MM.1S (cell line): ENCODE results near the gene FLRT2.

Source experiments
- DNase-seq: peaks from one replicate; pipeline ENCODE4 v3.0.0-alpha.2; 2015
- H2AFZ ChIP-seq: fragments of 300-600 bp; sonication (generic); 2 replicates; pipeline ENCODE4 v1.6.0; 2016; ENCODE audit warnings: antibody characterized with exemption, low read length
- H3F3A ChIP-seq: fragments of 300-600 bp; sonication (generic); 2 replicates; pipeline ENCODE4 v1.6.1; 2016; ENCODE audit warnings: mild to moderate bottlenecking, antibody characterized with exemption, low read length, moderate library complexity, mixed read lengths; ENCODE audit not compliant: insufficient read depth
- H3K27ac ChIP-seq: fragments of 300-600 bp; sonication (generic); 2 replicates; pipeline ENCODE4 v1.5.1; 2016; ENCODE audit warnings: mild to moderate bottlenecking, low read length
- H3K27me3 ChIP-seq: fragments of 300-600 bp; sonication (generic); replicated peaks from 2 replicates; pipeline ENCODE4 v1.6.0; 2016; ENCODE audit warnings: low read length; ENCODE audit not compliant: insufficient read depth
- H3K36me3 ChIP-seq: fragments of 300-600 bp; sonication (generic); replicated peaks from 2 replicates; pipeline ENCODE4 v1.6.1; 2016; ENCODE audit warnings: mild to moderate bottlenecking, low read length, mixed read lengths; ENCODE audit not compliant: insufficient read depth
- H3K4me1 ChIP-seq: fragments of 300-600 bp; sonication (generic); 2 replicates; pipeline ENCODE4 v1.6.1; 2016; ENCODE audit warnings: low read length, mixed read lengths
- H3K4me2 ChIP-seq: fragments of 300-600 bp; sonication (generic); 2 replicates; pipeline ENCODE4 v1.6.0; 2016; ENCODE audit warnings: low read depth, low read length
- H3K4me3 ChIP-seq: fragments of 300-600 bp; sonication (generic); 2 replicates; pipeline ENCODE4 v1.5.1; 2016; ENCODE audit warnings: low read length, mixed read lengths
- H3K79me2 ChIP-seq: fragments of 300-600 bp; sonication (generic); 2 replicates; pipeline ENCODE4 v1.6.1; 2016; ENCODE audit warnings: mixed run types, low read length, mixed read lengths
- H3K9ac ChIP-seq: fragments of 300-600 bp; sonication (generic); 2 replicates; pipeline ENCODE4 v1.6.1; 2016; ENCODE audit warnings: low read length, mixed read lengths
- H3K9me2 ChIP-seq: fragments of 300-600 bp; sonication (generic); replicated peaks from 2 replicates; pipeline ENCODE4 v1.6.1; 2016; ENCODE audit warnings: mild to moderate bottlenecking, low read length, mixed read lengths; ENCODE audit not compliant: insufficient read depth
- H3K9me3 ChIP-seq: fragments of 300-600 bp; sonication (generic); replicated peaks from 2 replicates; pipeline ENCODE4 v1.6.1; 2016; ENCODE audit warnings: mild to moderate bottlenecking, low read length, mixed read lengths; ENCODE audit not compliant: insufficient read depth
- H4K20me1 ChIP-seq: fragments of 300-600 bp; sonication (generic); 2 replicates; pipeline ENCODE4 v1.6.1; 2016; ENCODE audit warnings: mild to moderate bottlenecking, low read length, moderate library complexity, mixed read lengths; ENCODE audit not compliant: insufficient read depth
- EZH2 ChIP-seq: fragments of 300-600 bp; sonication (generic); optimal IDR thresholded peaks from 2 replicates; pipeline ENCODE3; 2017; ENCODE audit warnings: low read depth, mild to moderate bottlenecking, antibody characterized with exemption, low read length, mixed read lengths
- EZH2phosphoT487 ChIP-seq: fragments of 300-600 bp; sonication (generic); IDR thresholded peaks from 2 replicates; pipeline ENCODE4 v1.6.1; 2018; ENCODE audit warnings: antibody characterized with exemption, low read length
- TF ChIP-seq, protein P1 (sequence below): fragments of 300-600 bp; sonication (generic); IDR thresholded peaks from 2 replicates; pipeline ENCODE4 v1.5.1; 2016; ENCODE audit warnings: antibody characterized with exemption, low read length, mixed read lengths

The FLRT2 gene

GRCh38 chr14:85581691-85582090 is 51.7 kb downstream of the FLRT2 start:
- Histone ChIP-seq H3K36me3 (no peaks in the 10 kb centered on the region), H3K4me1 (no peaks in the 10 kb centered on the region), H3K9me2 (no peaks in the 10 kb centered on the region), H3K27ac (no peak overlapping the region), H3K27me3 (no peaks in the 10 kb centered on the region), H3K4me2 (no peak overlapping the region), H4K20me1 (no peaks in the 10 kb centered on the region), H3K9ac (no peak overlapping the region), H3K79me2 (no peaks in the 10 kb centered on the region), H3K4me3 (no peak overlapping the region), H3K9me3 (no peaks in the 10 kb centered on the region), H2AFZ (no peak overlapping the region), H3F3A (no peaks in the 10 kb centered on the region)
- DNase-seq = no peak
- TF ChIP-seq, protein P1, sequence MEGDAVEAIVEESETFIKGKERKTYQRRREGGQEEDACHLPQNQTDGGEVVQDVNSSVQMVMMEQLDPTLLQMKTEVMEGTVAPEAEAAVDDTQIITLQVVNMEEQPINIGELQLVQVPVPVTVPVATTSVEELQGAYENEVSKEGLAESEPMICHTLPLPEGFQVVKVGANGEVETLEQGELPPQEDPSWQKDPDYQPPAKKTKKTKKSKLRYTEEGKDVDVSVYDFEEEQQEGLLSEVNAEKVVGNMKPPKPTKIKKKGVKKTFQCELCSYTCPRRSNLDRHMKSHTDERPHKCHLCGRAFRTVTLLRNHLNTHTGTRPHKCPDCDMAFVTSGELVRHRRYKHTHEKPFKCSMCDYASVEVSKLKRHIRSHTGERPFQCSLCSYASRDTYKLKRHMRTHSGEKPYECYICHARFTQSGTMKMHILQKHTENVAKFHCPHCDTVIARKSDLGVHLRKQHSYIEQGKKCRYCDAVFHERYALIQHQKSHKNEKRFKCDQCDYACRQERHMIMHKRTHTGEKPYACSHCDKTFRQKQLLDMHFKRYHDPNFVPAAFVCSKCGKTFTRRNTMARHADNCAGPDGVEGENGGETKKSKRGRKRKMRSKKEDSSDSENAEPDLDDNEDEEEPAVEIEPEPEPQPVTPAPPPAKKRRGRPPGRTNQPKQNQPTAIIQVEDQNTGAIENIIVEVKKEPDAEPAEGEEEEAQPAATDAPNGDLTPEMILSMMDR = no peak
- no peak for TF ChIP-seq EZH2
- TF ChIP-seq EZH2phosphoT487 = no peak

GRCh38 chr14:85583380-85583779 is 53.4 kb downstream of the FLRT2 start:
- no peaks in the 10 kb centered on the region for H3K9me3 ChIP-seq
- H3K27ac ChIP-seq = no peak overlapping the region
- H3K4me1 ChIP-seq = no peaks in the 10 kb centered on the region
- no peak overlapping the region for H3K4me2 ChIP-seq
- no peak for DNase-seq
- no peaks in the 10 kb centered on the region for H3K27me3 ChIP-seq
- H3K79me2 ChIP-seq = no peaks in the 10 kb centered on the region
- H3K36me3 ChIP-seq = no peaks in the 10 kb centered on the region
- H3F3A ChIP-seq = no peaks in the 10 kb centered on the region
- no peaks in the 10 kb centered on the region for H3K9me2 ChIP-seq
- no peak overlapping the region for H3K9ac ChIP-seq
- no peak overlapping the region for H2AFZ ChIP-seq
- no peaks in the 10 kb centered on the region for H4K20me1 ChIP-seq
- no peak overlapping the region for H3K4me3 ChIP-seq
- TF ChIP-seq EZH2 = no peak
- no peak for TF ChIP-seq EZH2phosphoT487
- TF ChIP-seq, protein P1 = no peak

- Histone ChIP-seq H3K9me3 (no peaks in the 10 kb centered on the region), H3K79me2 (no peaks in the 10 kb centered on the region), H2AFZ (no peak overlapping the region), H3K9me2 (no peaks in the 10 kb centered on the region), H3K4me3 (no peak overlapping the region), H3K4me1 (no peaks in the 10 kb centered on the region), H3K4me2 (no peak overlapping the region), H3K27me3 (no peaks in the 10 kb centered on the region), H4K20me1 (no peaks in the 10 kb centered on the region), H3F3A (no peaks in the 10 kb centered on the region), H3K27ac (no peak overlapping the region), H3K9ac (no peak overlapping the region), H3K36me3 (no peaks in the 10 kb centered on the region)
- TF ChIP-seq, protein P1 = no peak
- TF ChIP-seq EZH2 (no peak), EZH2phosphoT487 (no peak)
- no peak for DNase-seq
These were observed 54.5 kb downstream of the FLRT2 start for GRCh38 chr14:85584481-85584880.
